Activated CD4-positive, alpha-beta T cell treated with anti-CD3 and anti-CD28 coated beads, Interleukin-2, amount 10 ng/mL, durations not matched to agents 7 days and 5 days (primary cell): Measurements from ENCODE around the gene SPA17. TPM values are rescaled to one million over a fixed set of nuclear protein-coding genes. Genes with fewer than 3 reads are reported as not detected.

ENCODE experiments used
- CTCF ChIA-PET: fragments of 350-600 bp; sonication (Branson Sonifier 250); formaldehyde crosslinking; loops from one replicate; lab custom pipeline; 2021; ENCODE audit warnings: antibody characterized with exemption; lab: Charles Lee
- POLR2A ChIA-PET: fragments of 350-600 bp; sonication (Branson Sonifier 250); formaldehyde crosslinking; loops from one replicate; lab custom pipeline; 2021; ENCODE audit warnings: antibody characterized with exemption; lab: Charles Lee
- DNase-seq: peaks from one replicate; pipeline ENCODE4 v3.0.0-alpha.2; 2020
- H3K27ac Mint-ChIP-seq: one replicate; pipeline ENCODE4 v1.8.0; 2021; ENCODE audit warnings: mild to moderate bottlenecking, moderate library complexity, mixed read lengths
- H3K27me3 Mint-ChIP-seq: one replicate; pipeline ENCODE4 v1.8.0; 2021; ENCODE audit warnings: mixed read lengths
- H3K36me3 Mint-ChIP-seq: one replicate; pipeline ENCODE4 v1.8.0; 2021; ENCODE audit warnings: low read depth, mixed read lengths
- H3K4me1 Mint-ChIP-seq: one replicate; pipeline ENCODE4 v1.8.0; 2021; ENCODE audit warnings: mixed read lengths
- H3K4me3 Mint-ChIP-seq: one replicate; pipeline ENCODE4 v1.8.0; 2021; ENCODE audit warnings: mild to moderate bottlenecking, moderate library complexity, mixed read lengths
- H3K9me3 Mint-ChIP-seq: one replicate; pipeline ENCODE4 v1.8.0; 2021; ENCODE audit warnings: mixed read lengths
- total RNA-seq, 2 experiments: library from RNA; stranded (reverse); gene quantifications; one replicate each; pipeline ENCODE4 v1.2.3, GENCODE V29; 2021

Gene SPA17
- total RNA-seq, 2 experiments from 2014 or later: 1.1 to 1.8 TPM

DNA sequence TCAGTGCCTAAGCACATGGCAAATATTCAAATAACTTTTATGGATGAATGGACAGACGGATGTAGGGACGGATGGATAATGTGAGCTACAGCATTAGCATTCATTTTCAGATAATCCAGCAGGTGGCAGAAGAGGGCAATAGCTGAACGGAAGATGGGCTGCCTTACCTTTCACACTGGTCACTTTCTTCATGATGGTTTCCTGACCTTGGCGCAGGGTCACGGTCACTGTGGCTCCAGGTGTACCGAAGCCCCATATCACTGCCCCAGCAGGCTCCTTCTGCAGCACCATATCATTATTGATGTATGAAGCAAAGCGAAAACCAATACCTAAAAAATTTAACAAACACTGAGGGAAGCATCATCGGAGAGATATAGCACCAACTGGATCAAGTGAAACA lies 4.5 kb upstream of the SPA17 start:
- no peak overlapping the region for H3K4me3 Mint-ChIP-seq
- H3K27me3 Mint-ChIP-seq: no peaks in the 10 kb centered on the region
- H3K36me3 Mint-ChIP-seq: peaks cover 4% of the 10 kb centered on the region
- peaks cover 2% of the 10 kb centered on the region for H3K9me3 Mint-ChIP-seq
- peaks cover 29% of the 10 kb centered on the region for H3K4me1 Mint-ChIP-seq
- POLR2A ChIA-PET: no interaction called here
- CTCF ChIA-PET: interaction anchor here (0.6 to 3.1 kb wide), 20 partner anchors 9 to 207 kb away, joined by 3 to 22 read pairs (median 5); partner anchors contain the start of gene VSIG2
- peak; percentile 60 for DNase-seq
- H3K27ac Mint-ChIP-seq: no peak overlapping the region

DNA sequence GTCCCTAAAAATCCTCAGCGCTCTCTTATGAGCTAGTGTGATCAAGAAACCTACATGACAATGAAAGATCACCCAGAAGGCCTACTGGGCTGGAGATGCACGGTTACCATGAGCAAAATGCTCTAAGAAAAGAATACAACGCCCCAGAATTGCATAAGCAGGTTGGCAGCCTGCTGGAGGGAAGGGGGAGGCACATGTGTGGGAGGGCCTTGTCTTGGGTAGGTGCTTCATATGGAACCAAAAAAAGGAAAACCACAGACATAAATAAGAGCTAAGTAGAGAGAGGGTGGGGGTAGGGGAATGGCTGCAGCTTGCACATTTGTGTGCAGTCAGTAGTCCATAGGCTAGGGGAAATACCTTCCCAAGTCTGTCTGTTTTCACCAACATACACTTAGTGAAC lies 3.0 kb upstream of the SPA17 start:
- Mint-ChIP-seq H3K27ac (peak overlapping the region; percentile 39), H3K4me3 (peak overlapping the region; percentile 29), H3K36me3 (peaks cover 4% of the 10 kb centered on the region), H3K4me1 (peaks cover 40% of the 10 kb centered on the region), H3K27me3 (no peaks in the 10 kb centered on the region), H3K9me3 (peaks cover 2% of the 10 kb centered on the region)
- POLR2A ChIA-PET: no interaction called here
- CTCF ChIA-PET: interaction anchor here (0.6 to 3.1 kb wide), 8 partner anchors 71 to 296 kb away, joined by 3 to 22 read pairs (median 4); no protein-coding TSS in a partner anchor
- peak; percentile 65 for DNase-seq

DNA sequence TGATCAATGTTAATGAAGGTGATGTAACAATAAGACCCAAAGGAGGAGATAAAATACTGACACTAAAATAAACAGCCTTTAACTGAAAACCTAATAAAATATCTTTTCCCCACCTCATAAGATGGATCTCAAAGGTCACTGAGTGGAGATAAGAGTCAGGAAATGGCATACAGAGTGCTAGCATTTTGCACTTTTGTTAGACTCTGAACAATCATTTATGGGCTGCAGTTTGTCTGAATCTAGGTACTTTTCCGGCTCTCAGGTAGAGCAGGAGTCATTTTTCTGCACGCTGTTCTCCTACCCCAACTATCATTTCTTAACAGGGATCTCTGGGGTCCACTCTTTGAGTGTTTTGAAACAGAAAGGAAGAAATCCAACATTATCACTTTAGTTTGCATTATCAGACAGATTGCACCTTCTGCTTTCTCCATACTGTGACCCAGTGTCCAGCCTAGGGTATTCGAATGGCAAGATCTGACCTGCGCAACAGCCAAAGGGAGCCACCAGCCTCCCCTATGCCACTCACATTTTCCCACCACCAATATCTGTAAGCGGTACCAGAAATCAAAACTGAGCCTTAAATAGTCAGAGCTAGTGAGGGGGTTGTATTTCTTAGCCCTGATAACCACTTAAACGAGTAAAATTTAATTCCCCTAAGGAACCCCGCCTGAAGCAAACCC lies 1.0 kb upstream of the SPA17 start:
- H3K9me3 Mint-ChIP-seq: peaks cover 2% of the 10 kb centered on the region
- peak overlapping the region; percentile 85 for H3K4me3 Mint-ChIP-seq
- H3K27ac Mint-ChIP-seq: peak overlapping the region; percentile 75
- POLR2A ChIA-PET: no interaction called here
- DNase-seq: no peak
- CTCF ChIA-PET: interaction anchor here (0.5 to 1.2 kb wide), 4 partner anchors 89 to 1704 kb away, joined by 3 to 8 read pairs (median 4); partner anchors contain the start of gene ESAM
- peaks cover 46% of the 10 kb centered on the region for H3K4me1 Mint-ChIP-seq
- no peaks in the 10 kb centered on the region for H3K27me3 Mint-ChIP-seq
- peaks cover 4% of the 10 kb centered on the region for H3K36me3 Mint-ChIP-seq

DNA sequence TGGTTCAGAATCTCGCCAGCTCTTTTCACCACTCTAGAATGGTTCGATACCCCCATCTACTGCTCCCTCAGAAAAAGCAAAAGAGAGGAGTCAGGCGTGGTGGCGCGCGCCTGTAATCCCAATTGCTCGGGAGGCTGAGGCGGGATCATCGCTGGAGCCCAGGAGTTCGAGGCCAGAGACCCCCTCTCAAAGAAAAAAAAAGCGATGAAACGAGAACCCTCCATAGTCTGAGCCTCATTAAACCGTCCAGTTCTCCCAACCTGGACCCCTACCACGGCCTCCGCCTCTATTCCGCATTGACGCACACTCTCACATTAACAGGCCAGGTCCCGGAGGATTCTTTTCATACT lies 439 bp downstream of the SPA17 start:
- POLR2A ChIA-PET: interaction anchor here (0.7 kb wide), 1 partner anchor 47 kb away, joined by 3 read pairs; no protein-coding TSS in a partner anchor
- no peak for DNase-seq
- H3K9me3 Mint-ChIP-seq: peaks cover 2% of the 10 kb centered on the region
- peaks cover 46% of the 10 kb centered on the region for H3K4me1 Mint-ChIP-seq
- H3K36me3 Mint-ChIP-seq: peaks cover 4% of the 10 kb centered on the region
- CTCF ChIA-PET: interaction anchor here (1.0 to 1.4 kb wide), 2 partner anchors 52 to 89 kb away, joined by 3 to 4 read pairs; partner anchors contain the start of gene TBRG1
- no peaks in the 10 kb centered on the region for H3K27me3 Mint-ChIP-seq
- H3K27ac Mint-ChIP-seq: peak overlapping the region; percentile 89
- H3K4me3 Mint-ChIP-seq: peak overlapping the region; percentile 85

DNA sequence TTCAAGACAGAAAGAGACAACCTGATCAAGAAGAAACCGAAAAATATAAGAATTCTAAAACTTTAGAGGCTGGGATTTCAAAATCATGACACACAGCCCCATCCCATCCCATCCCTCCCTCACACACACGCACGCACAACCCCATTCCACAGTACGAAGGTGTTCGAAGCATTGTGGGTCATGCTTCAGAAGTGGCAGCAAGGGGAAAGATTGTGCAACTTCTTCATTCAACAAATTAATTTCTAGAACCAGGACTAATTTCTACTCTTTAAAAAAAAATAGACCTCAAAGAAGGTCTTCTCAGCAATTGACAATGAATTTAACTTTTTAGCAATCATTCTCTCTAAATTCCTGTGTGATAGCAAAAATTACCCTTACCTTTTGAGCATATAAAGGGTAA lies 867 bp downstream of the SPA17 start:
- CTCF ChIA-PET: interaction anchor here (1.4 kb wide), 1 partner anchor 52 kb away, joined by 3 read pairs; the partner anchor contains the start of gene TBRG1

DNA sequence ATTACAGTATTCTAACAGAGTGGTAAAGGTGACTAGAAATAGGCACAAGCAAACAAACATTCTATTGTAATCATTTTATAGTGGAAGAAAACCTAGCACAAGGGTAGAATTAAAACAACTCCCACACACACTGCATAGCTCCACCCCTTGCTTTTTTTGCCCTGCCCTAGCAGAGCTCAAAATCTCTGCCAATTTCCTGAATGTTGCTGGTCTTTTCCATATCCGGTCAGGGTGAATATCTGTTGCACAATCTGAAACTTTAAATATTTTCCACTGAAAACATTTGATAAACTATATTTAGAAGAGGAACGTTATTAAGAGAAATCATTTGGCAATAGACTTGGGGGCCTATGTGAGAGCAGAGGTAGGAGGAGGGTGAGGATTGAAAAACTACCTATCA lies 2.7 kb downstream of the SPA17 start:
- Mint-ChIP-seq H3K36me3 (peaks cover 4% of the 10 kb centered on the region), H3K4me1 (peaks cover 37% of the 10 kb centered on the region), H3K27ac (no peak overlapping the region), H3K9me3 (peaks cover 1% of the 10 kb centered on the region), H3K27me3 (peaks cover 2% of the 10 kb centered on the region), H3K4me3 (no peak overlapping the region)
- CTCF ChIA-PET: no interaction called here
- DNase-seq: no peak
- POLR2A ChIA-PET: no interaction called here

More for the DNA sequence above, 867 bp downstream of the SPA17 start:
- H3K27me3 Mint-ChIP-seq: no peaks in the 10 kb centered on the region
- H3K4me3 Mint-ChIP-seq: peak overlapping the region; percentile 85
- POLR2A ChIA-PET: no interaction called here
- peaks cover 4% of the 10 kb centered on the region for H3K36me3 Mint-ChIP-seq
- peak overlapping the region; percentile 89 for H3K27ac Mint-ChIP-seq
- H3K9me3 Mint-ChIP-seq: peaks cover 2% of the 10 kb centered on the region
- peaks cover 46% of the 10 kb centered on the region for H3K4me1 Mint-ChIP-seq
- no peak for DNase-seq

DNA sequence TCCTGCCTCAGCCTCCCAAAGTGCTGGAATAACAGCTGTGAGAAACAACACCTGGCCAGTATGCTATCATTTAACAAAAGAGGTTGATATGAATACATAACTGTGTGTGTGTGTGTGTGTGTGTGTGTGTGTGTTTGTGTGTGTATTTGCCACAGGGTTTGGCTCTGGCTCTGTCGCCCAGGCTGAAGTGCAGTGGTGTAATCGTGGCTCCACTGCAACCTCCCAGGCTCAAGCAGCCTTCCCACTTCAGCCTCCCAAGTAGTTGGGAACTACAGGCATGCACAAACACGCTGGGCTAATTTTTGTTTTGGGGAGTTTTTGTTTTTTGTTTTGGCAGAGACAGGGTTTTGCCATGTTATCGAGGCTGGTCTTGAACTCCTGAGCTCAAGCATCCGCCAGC lies 4.7 kb downstream of the SPA17 start:
- no peak for DNase-seq
- Mint-ChIP-seq H3K27me3 (peaks cover 2% of the 10 kb centered on the region), H3K4me3 (no peak overlapping the region), H3K4me1 (peaks cover 23% of the 10 kb centered on the region), H3K9me3 (peaks cover 8% of the 10 kb centered on the region), H3K36me3 (peaks cover 5% of the 10 kb centered on the region), H3K27ac (no peak overlapping the region)
- CTCF ChIA-PET: interaction anchor here (0.8 kb wide), 1 partner anchor 9 kb away, joined by 4 read pairs; no protein-coding TSS in a partner anchor
- POLR2A ChIA-PET: no interaction called here

DNA sequence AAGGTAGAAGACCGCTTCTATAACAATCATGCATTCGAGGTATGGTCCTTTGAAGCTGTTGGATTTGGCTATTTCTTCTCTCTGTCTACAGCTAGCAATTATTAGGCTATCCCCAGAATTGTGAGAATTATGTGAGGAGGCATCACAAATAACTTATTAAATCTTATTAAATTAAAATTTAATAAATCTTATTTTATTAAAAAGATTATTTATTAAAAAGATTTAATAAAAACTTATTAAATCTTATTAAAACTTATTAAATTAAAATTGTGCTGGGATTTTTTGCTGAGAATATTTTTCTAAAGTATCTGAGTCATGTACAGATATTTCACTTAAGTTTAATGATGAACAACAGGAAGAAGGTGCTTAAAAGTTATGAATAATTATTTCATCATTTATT lies 7.7 kb downstream of the SPA17 start:
- DNase-seq: no peak
- ChIA-PET CTCF (no interaction called here), POLR2A (no interaction called here)
- peaks cover 2% of the 10 kb centered on the region for H3K4me1 Mint-ChIP-seq
- peaks cover 18% of the 10 kb centered on the region for H3K9me3 Mint-ChIP-seq
- H3K36me3 Mint-ChIP-seq: peaks cover 6% of the 10 kb centered on the region
- no peak overlapping the region for H3K4me3 Mint-ChIP-seq
- H3K27ac Mint-ChIP-seq: no peak overlapping the region
- peaks cover 2% of the 10 kb centered on the region for H3K27me3 Mint-ChIP-seq

DNA sequence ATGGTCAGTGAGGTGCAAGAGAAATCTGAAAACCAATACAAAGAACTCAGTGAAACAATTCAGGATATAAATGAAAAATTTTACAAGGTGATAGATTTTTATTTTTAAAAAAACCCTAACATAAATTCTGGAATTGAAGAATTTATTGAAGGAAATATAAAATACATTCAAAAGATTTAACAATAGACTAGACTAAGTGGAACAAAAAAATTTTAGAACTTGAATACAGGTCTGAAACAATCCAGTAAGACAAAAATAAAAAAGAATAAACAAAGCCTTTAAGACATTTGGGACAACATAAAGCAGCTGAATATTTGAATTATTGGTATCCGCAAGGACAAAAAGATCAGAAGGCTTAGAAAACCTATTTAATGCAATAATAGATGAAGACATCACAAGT lies 8.7 kb downstream of the SPA17 start:
- CTCF ChIA-PET: no interaction called here
- no peak for DNase-seq
- no peak overlapping the region for H3K27ac Mint-ChIP-seq
- H3K36me3 Mint-ChIP-seq: peaks cover 6% of the 10 kb centered on the region
- no peaks in the 10 kb centered on the region for H3K4me1 Mint-ChIP-seq
- no peak overlapping the region for H3K4me3 Mint-ChIP-seq
- H3K27me3 Mint-ChIP-seq: peaks cover 3% of the 10 kb centered on the region
- peaks cover 24% of the 10 kb centered on the region for H3K9me3 Mint-ChIP-seq
- POLR2A ChIA-PET: no interaction called here

DNA sequence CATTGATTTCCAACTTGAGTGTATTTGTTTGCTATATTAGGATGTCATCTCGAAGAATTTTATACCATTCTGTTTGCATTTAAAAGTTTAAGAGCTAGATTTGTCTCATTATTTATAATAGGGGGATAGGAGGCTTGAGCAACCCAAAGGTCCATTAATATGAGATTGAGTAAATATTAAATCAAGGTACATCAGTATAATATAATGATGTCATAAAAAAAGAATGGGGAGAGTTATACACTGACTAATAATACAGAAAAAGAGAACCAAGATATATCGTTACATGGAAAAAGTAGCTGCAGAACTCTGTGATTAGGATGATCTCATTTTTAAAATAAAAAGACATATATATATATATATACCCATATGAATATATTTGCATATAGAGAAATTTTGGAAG lies 19.4 kb downstream of the SPA17 start:
- Mint-ChIP-seq H3K4me1 (no peaks in the 10 kb centered on the region), H3K9me3 (no peaks in the 10 kb centered on the region), H3K36me3 (no peaks in the 10 kb centered on the region), H3K27me3 (peaks cover 12% of the 10 kb centered on the region), H3K27ac (no peak overlapping the region), H3K4me3 (no peak overlapping the region)
- CTCF ChIA-PET: no interaction called here
- DNase-seq: no peak
- POLR2A ChIA-PET: no interaction called here

DNA sequence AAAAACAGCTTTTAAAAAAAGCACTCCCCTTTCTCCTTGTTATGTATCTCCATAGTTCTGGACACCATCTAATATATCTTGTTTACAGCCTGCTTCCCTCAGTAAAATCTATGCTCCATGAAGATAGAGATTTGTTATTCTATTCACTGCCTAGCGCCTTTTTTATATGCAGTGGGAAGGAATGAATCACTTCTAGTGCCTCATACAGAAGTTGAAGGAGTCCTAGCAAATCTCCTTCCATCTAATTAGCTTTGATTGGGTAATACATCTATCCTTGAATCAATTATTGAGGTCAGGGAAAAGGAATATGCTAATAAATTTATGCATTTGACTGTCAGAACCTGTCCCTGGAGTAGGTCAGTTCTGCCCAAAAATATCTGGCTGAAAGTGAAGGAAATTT lies 25.8 kb downstream of the SPA17 start:
- H3K9me3 Mint-ChIP-seq: peaks cover 3% of the 10 kb centered on the region
- H3K27me3 Mint-ChIP-seq: peaks cover 11% of the 10 kb centered on the region
- no peak overlapping the region for H3K4me3 Mint-ChIP-seq
- DNase-seq: no peak
- H3K36me3 Mint-ChIP-seq: no peaks in the 10 kb centered on the region
- no peak overlapping the region for H3K27ac Mint-ChIP-seq
- no peaks in the 10 kb centered on the region for H3K4me1 Mint-ChIP-seq
- CTCF ChIA-PET: no interaction called here
- POLR2A ChIA-PET: no interaction called here

DNA sequence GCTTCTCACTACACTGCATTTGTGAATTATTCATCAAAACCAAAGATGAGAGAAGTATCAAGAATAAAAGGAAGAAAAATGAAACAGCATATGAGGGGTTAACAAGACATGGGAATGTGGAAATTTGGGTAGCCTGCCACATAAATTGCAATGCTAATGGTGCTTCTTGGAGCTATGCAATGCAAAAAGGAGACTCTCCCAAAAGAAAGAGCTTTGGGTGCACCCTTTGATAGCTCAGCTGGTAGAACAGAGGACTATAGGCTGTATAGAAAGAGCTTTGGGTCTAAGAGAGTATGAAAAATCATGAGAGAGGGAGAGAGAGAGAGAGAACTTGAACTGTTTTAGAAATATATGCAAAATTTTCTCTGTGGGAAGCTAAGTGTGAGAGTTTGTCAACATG lies 26.3 kb downstream of the SPA17 start:
- Mint-ChIP-seq H3K27ac (no peak overlapping the region), H3K36me3 (no peaks in the 10 kb centered on the region), H3K4me3 (no peak overlapping the region), H3K4me1 (no peaks in the 10 kb centered on the region), H3K27me3 (peaks cover 11% of the 10 kb centered on the region), H3K9me3 (peaks cover 3% of the 10 kb centered on the region)
- no peak for DNase-seq
- CTCF ChIA-PET: no interaction called here
- POLR2A ChIA-PET: no interaction called here

DNA sequence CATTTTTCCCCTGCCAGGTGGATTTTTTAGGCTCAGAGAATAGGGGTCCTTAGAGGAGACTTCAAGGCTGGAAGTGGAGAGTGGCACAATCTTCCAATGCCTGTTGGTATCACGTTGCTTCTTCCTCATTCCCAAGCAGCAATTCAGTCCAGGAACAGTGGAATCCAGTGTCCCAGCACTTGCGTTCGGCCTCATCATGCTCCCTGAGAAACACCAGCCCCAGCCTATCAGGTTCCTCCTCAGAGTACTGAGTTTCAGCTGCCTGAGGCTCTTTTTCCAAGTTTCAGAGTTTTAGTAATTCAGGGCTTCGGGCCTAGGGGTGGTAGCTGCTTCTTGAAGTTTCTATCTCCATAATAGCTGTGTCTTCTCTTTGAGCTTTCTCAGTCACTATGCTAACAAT lies 34.1 kb downstream of the SPA17 start:
- Mint-ChIP-seq H3K27me3 (no peaks in the 10 kb centered on the region), H3K36me3 (no peaks in the 10 kb centered on the region), H3K27ac (no peak overlapping the region), H3K4me3 (no peak overlapping the region), H3K4me1 (no peaks in the 10 kb centered on the region), H3K9me3 (peaks cover 3% of the 10 kb centered on the region)
- ChIA-PET POLR2A (no interaction called here), CTCF (no interaction called here)
- DNase-seq: no peak
